C4-2B (cell line): Measurements from ENCODE around the gene SFTPA1.
"Not testable (repeated sequence)": the region's sequence is repeated elsewhere in the genome, so short reads cannot be mapped to it uniquely, and the experiment has no call there.

Source experiments
- H3K27ac ChIP-seq: fragments of 450-650 bp; 2 replicates; pipeline ENCODE4 v1.5.1; 2017
- CTCF ChIP-seq: fragments of 450-650 bp; conservative IDR thresholded peaks from 2 replicates; pipeline ENCODE4 v1.5.1; 2017; ENCODE audit warnings: mild to moderate bottlenecking
- ZFX ChIP-seq: fragments of 450-650 bp; IDR thresholded peaks from 2 replicates; pipeline ENCODE4 v1.6.1; 2017

Gene SFTPA1

GRCh38 chr10:79616164-79616563 is 5.4 kb downstream of the SFTPA1 start:
- no peak overlapping the region for H3K27ac ChIP-seq
- TF ChIP-seq ZFX (no peak), CTCF (no peak)

- not testable (repeated sequence) for H3K27ac ChIP-seq
Measured at GRCh38 chr10:79623663-79624062, 12.9 kb downstream of the SFTPA1 start.

- no peak overlapping the region for H3K27ac ChIP-seq
- TF ChIP-seq CTCF (no peak), ZFX (no peak)
Measured at GRCh38 chr10:79627075-79627474, 16.3 kb downstream of the SFTPA1 start.

GRCh38 chr10:79628083-79628482 is 17.3 kb downstream of the SFTPA1 start:
- no peak overlapping the region for H3K27ac ChIP-seq
- TF ChIP-seq CTCF = no peak
- TF ChIP-seq ZFX = no peak

GRCh38 chr10:79628988-79629954 is 18.5 kb downstream of the SFTPA1 start:
- H3K27ac ChIP-seq = no peak overlapping the region
- TF ChIP-seq CTCF (no peak), ZFX (no peak)

GRCh38 chr10:79629955-79630327 is 19.2 kb downstream of the SFTPA1 start:
- no peak for TF ChIP-seq ZFX
- TF ChIP-seq CTCF = no peak
- no peak overlapping the region for H3K27ac ChIP-seq

GRCh38 chr10:79636654-79637199 is 26.0 kb downstream of the SFTPA1 start:
- H3K27ac ChIP-seq = not testable (repeated sequence)

GRCh38 chr10:79638318-79638717 is 27.6 kb downstream of the SFTPA1 start:
- H3K27ac ChIP-seq = no peak overlapping the region
- TF ChIP-seq CTCF = no peak
- TF ChIP-seq ZFX = no peak

- H3K27ac ChIP-seq = not testable (repeated sequence)
Measured at GRCh38 chr10:79652695-79653094, 42.0 kb downstream of the SFTPA1 start.

GRCh38 chr10:79663287-79663686 is 52.5 kb downstream of the SFTPA1 start:
- H3K27ac ChIP-seq = not testable (repeated sequence)

GRCh38 chr10:79664686-79665085 is 53.9 kb downstream of the SFTPA1 start:
- not testable (repeated sequence) for H3K27ac ChIP-seq
